ENCODE data around the gene SYNRG.

SYNRG gene

DNA sequence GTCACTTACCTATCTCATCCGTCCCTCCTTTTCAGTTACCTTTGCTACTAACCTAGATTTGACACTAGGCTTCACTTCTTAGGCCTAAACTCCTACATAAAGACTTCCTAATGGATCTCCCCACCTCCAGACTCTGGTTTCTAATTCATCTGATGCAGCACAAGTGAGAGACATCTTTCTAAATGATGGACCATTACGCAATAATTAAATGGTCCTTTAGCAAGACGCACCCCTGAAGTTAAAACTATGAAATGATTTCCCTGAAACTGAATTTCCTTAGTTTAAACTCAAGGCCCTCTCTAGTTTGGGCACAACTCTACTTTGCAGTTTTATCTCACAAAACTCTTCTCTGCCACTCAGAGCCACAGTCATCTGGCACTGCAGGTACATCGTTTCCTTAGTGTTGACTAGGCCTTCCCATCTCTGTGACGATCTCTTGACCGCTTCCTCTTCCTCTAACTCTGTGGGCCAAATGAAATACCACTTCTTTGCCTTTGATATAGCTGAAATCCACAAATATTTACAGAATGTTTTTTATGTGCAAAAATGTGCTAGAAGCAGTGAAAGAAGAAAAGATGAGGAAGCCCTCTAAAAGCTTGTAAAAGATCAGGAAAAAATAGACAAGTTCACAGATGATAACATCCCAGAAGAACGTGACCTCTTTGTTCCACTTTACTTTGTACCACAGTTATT is 3.3 kb downstream of the SYNRG start:
- DNase-seq (ENCODE audit: low read depth in 1 of 2, low spot score in 1 of 2): no peak

DNA sequence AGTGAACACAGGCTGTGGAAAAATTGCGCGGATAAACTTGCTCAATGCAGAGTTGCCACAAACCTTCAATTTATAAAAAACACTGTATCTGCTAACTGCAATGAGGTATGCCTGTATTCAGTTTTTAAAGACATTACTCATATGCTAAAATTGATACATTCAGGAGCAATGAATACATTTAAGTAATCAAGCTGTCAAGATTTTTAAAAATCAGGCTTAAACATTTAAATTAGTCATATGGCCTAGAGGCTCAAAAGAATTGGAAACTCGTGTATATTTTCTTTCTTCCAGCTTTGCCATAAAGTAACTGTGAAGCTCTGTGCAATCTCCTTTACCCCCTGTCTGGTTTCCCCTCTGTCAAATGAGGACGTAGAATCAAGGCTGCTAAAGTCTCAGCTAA is 4.1 kb downstream of the SYNRG start:
- DNase-seq (ENCODE audit: low read depth in 1 of 2, low spot score in 1 of 2): no peak

DNA sequence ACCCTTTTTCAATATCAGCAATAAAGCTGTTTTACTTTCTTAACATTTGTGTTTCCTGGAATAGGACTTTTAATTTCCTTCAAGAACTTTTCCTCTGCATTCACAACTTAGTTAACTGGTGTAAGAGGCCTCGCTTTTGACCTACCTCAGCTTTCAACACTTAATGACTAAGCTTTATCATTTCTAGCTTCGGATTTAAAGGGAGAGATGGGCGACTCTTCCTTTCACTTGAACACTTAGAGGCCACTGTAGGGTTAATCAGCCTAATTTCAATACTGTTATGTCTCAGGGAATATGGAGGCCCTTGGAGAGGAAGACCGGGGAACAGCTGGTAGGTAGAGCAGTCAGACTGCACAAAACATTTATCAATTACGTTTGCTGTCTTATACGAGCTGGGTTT is 4.7 kb downstream of the SYNRG start:
- DNase-seq (ENCODE audit: low read depth in 1 of 2, low spot score in 1 of 2): no peak

DNA sequence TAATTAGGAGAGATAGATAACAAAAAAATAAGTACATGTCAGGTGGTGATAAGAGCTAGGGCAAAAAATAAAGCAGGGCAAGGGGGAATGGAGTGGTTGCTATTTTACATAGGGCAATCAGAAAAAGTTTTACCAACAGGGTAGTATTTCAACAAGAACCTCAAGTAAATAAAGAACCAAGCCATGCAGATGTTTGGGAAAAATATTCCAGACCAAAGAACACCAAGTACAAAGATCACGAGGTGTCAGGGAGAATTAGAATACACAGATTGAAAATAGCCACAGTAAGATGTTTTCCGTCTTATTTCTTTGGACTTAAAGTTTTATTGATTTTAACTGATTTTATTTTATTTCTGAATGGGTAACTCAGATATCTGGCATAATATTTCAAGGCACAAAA is 11.1 kb downstream of the SYNRG start:
- no peak for DNase-seq (ENCODE audit: low read depth in 1 of 2, low spot score in 1 of 2)

DNA sequence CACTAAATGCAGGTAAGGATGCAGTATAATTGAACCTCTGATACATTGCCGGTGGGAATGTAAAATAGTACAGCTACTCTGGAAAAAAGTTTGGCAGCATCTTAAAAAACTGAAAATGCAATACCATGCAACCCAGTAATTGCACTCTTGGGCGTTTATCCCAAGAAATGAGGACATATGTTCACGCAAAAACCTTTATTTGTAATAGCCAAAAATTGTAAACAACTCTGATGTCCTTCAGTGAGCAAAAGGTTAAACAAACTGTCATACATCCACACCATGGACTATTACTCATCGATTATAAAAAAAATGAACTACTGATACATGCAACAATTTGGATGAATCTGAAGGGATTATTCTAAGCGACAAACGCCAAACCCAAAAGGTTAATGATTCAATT is 16.9 kb downstream of the SYNRG start:
- DNase-seq (ENCODE audit: low read depth in 1 of 2, low spot score in 1 of 2): no peak

DNA sequence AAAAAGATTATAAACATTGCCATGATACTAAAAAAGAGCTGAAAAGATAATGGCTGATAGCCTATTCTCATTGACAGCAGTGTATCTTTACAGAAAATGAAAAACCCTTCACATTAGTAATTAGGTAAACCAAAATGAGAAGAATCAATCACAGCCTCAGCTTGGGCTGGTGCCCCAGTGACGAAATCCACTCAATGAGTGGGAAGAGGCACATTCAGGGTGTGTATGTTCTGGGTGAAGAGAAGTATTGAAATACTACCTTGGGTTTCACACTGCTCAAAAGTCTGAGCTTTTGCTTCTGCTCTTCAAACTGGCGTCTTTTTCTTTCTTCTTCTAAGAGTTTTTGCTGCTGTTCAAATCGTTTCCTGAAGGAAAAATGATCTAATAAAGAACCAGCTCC is 24.2 kb downstream of the SYNRG start:
- no peak for DNase-seq (ENCODE audit: low read depth in 1 of 2, low spot score in 1 of 2)

DNA sequence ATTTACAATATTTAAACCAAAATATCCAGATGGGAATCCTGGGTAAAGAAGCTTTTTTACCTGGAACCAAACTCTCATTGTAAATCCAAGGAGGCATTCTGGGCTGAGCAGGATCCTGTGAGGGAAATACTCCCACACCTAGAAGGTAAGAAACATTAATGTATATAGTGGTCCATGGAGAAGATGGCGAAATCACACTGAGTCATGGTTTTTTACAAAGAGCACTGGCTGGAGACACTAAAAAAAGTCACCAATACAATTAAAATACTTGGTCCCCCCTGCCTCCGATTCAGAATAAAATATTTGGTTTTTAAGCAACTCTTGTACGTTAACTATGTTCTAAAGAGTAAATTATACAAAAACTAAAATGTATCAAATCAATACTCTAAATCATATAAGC is 32.9 kb downstream of the SYNRG start:
- no peak for DNase-seq (ENCODE audit: low read depth in 1 of 2, low spot score in 1 of 2)

DNA sequence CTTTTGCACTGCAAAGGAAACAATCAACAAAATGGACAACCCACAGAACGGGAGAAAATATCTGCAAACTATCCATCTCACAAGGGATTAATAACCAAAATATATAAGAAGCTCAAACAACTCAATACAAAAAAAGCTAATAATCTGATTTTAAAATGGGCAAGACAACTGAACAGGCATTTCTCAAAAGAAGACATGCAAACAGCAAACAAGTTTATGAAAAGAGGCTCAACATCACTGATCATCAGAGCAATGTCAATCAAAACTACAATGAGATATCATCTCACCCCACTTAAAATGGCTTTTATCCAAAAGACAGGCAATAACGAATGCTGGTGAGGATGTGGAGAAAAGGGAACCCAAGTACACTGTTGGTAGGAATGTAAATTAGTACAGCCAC is 34.8 kb downstream of the SYNRG start:
- DNase-seq (ENCODE audit: low read depth in 1 of 2, low spot score in 1 of 2): no peak

DNA sequence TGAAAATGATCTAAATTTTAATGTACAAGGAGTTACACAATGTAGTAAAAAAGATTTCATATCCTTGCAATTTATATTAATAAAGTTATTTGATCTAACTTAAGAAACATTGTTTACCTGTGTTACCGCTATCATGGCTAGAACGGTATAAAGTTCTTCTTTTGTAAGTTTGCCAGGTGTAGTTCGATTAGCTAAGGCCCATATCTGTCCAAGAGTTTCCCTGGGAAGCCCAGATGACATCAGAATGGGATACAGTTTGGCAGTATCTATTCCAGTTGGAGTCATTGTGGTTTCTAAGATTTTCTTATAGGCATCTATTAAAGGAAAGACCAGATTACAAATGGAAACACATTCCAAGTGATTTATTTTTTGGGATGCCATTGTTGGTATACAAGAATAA is 37.5 kb downstream of the SYNRG start:
- DNase-seq (ENCODE audit: low read depth in 1 of 2, low spot score in 1 of 2): no peak

DNA sequence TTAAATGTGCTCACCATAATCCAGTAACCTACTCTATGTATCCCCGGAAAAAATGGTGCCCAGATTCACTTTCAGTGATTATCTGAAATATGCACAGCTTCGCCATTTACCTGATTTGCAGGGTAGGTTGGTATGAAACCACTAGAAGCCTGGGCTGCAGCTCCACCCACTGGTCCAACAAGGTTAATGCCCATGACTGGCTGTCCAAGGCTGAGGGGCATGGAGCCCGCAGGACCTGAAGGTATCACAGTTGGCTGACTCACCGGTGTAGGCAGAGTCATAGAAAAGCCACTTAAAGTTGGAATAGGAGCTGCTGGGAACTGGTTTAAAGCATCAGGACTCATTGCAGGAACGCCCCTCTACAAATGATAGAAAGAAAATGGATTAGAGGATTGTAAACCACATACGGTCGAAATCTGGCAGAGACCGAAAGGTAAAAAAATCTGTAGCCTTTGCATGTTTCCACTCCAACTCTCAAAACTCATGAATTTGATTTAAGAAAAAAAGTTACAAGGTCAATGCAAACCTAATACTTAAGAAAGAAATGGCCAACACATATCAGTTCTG is 38.6 kb downstream of the SYNRG start:
- DNase-seq (ENCODE audit: low read depth in 1 of 2, low spot score in 1 of 2): no peak

DNA sequence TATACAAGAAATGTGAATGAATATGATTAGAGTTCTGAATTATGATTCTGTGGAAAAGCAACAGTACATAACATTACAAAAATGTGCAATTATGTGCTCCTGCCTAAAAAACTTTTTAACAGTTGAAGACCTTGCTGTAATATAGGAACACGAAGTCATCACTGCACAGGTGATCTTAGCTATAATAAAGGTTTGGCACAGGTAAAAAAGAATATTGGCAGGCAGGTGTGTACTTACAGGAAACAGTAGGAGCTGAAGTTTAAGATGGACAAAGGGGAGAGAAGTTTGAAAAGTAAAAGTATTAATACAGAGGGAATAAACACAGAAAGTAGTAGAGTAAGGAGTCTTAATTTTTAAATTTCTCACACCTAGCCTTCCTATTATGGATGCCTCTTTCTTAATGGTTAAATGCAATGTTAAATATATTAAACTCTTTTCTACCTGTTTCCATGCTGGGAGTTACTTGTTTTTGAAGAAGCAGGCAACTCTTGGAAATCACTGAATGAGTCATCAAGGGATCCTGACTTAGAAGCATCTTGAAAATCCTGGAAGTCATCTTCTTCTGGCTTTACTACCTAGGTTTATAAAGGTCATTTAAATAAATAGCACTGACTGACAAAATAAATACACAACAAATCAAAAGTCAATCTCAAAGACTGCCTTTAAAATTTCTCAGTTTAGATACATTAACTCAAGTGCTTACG is 40.7 kb downstream of the SYNRG start:
- DNase-seq (ENCODE audit: low read depth in 1 of 2, low spot score in 1 of 2): no peak

DNA sequence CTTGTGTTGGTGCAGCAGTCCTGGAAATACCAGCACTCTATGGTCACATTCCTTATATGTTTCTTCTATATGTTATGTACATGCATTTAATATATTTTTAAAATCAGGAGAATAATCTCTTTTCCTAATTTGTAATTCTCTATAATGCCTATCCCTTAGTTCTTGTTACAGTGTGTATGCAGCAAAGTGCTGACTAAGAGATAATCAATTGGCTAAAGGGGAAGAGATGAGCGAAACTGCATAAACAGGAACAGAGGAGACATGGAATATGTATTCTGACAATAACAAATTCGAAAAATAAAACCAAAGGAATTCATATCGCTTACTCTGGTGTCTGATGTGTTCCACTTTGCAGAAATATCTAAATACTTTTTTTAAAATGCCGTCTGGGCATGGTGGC is 41.7 kb downstream of the SYNRG start:
- DNase-seq (ENCODE audit: low read depth in 1 of 2, low spot score in 1 of 2): no peak

DNA sequence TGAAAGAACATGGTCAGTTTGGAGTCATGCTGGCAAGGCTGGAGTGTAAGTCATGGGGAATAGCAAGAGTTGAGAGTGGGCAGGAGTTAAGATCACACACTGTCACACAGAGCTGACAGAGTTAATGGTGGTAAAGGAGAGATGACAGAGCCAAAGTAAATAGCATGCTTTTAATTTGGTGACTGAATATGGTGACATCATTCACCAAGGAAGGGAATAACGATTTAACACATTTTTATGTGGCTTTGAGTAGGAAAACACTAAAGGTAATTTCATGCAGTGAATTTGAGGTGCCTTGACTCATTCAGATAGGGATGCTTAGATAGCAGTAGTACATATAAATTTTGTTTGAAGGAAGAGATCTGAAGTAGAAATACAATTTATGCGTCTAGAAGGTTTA is 42.1 kb downstream of the SYNRG start:
- DNase-seq (ENCODE audit: low read depth in 1 of 2, low spot score in 1 of 2): no peak

DNA sequence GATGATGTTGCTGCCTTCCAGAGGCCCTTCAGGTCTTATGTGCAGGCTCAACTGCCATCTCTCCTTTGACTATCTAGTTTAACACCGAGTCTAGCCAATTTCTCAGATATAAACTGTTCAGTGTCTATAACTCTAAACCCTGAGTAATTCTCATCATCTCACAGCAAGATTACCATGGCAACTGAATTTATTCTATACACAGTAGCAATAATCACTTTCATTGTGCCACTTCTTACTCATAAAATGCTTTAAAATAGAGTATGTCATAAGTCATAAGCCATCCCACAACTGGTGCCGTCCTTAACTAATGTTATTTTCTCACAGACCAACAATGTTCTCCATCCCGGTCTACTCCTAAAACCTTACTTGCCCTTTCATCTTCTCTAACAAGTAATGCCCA is 45.0 kb downstream of the SYNRG start:
- no peak for DNase-seq (ENCODE audit: low read depth in 1 of 2, low spot score in 1 of 2)

DNA sequence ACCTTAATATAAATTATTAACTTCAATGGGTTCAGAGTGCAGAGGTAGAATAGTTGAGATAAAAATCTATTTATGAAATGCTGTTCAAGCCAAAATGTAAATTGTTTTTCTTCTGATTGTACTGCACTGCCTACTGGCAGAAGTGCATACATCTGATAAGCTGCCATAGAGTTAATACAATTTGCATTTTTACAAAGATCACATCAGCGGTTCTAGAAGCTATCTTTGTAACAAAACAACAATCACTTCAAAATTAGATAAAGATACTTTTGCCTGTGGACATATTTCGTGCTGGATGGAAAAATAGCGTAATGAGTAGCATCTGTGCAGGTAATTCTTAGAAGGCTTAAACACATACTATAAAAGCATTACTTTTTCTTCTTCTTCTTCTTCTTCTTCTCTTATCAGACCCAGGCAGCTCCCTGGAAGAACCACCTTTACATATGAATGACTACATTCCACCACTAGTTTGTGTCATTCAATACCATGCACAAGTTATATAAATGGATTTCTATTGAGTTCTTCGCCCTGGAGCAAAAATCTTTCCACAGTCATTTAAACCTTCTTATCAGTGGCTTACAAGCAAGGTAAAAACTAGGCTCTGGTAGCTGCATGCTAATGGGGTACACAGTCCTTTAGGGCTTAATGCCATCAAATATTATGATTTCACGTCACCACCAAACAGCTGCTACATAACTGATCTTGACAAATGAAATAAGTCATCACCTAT is 47.0 kb downstream of the SYNRG start:
- no peak for DNase-seq (ENCODE audit: low read depth in 1 of 2, low spot score in 1 of 2)

DNA sequence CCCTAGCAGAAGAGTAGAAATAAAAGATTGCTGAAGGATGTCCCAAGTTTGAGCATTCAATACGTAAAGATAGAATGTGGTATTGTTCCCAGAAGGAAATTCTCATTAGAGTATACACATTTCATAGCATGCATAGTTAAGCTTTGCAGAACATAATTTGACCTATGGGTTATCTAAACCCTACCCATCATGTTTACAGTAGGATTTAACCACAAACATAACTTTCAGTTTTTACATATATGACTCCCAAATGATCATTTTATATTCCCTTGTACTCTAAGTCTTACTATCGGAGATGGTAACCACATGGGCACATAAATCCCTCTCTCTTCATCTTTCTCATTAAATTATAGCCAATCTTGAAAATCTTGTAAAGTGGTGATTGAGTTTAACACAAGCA is 50.9 kb downstream of the SYNRG start:
- no peak for DNase-seq (ENCODE audit: low read depth in 1 of 2, low spot score in 1 of 2)

DNA sequence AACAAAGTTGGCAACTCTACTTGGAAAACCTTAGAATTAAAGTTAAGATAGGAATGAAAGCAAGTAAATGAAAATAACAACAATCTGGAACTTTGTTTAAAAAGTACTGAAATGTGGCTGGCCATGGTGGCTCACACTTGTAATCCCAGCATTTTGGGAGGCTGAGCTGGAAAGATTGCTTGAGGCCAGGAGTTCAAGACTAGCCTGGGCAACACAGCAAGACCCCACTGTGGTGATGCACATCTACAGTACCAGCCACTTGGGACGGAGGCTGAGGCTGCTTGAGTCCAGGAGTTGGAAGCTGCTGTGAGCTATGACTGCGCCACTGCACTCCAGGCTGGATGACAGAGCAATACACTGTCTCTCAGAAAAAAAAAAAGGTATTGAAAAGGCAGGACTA is 51.7 kb downstream of the SYNRG start:
- no peak for DNase-seq (ENCODE audit: low read depth in 1 of 2, low spot score in 1 of 2)

DNA sequence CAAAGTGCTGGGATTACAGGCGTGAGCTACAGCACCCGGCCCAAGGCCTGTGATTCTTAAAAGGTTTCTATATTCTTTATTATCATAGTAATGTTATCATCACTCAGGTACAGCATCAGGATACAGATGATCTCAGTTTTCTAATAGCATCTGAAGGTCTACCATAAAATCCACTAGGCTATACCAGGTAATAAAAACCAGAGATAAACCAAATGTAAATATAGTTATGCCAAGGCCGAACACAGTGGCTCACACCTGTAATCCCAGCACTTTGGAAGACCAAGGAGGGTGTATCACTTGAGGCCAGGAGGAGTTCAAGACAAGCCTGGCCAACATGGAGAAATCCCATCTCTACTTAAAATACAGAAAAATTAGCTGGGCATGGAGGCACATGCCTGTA is 53.8 kb downstream of the SYNRG start:
- DNase-seq (ENCODE audit: low read depth in 1 of 2, low spot score in 1 of 2): no peak

DNA sequence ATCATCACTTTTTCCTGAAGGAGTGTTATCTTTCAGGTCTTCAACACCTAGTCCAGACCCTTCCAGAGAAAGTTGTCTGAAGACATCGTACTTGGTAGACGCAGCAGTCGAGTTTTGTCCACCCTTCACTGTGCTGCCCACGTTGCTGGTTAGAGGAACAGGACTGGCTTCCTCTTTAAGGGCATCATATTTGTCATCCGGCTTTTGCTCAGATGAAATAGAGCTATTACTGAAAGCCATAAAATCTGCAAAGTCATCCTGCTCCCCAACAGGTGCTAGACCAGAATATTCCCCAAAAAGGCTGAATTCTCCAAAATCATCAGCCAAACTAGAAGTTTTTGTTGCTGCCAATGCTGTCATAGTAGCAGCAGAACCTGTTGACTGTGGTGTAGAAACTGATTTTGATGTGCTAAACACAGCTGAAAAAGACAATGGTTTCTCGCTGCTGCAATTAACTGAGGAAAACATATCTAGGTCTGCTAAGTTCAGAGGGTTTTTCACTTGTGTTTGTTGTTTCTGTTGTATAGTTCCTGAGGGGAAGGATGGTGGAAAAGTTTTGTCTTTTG is 55.7 kb downstream of the SYNRG start:
- no peak for DNase-seq (ENCODE audit: low read depth in 1 of 2, low spot score in 1 of 2)

DNA sequence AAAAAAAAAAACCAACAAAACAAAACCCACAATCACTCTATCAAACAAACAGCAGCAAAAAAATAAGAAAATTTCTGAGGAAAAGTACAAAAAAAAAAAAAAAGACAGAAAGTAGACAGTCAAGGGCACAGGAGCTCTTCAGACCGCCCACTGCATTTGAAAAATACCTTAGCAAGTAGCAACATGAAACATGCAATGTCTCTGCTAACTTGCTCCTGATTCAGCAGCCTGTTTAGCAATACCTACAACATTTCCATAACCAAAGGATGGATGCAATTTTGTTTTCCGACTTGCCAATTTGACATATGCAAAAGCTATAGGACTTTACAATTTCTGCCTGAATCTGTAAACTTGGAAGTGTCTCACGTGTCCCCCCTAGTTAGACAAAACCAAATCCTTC is 57.4 kb downstream of the SYNRG start:
- no peak for DNase-seq (ENCODE audit: low read depth in 1 of 2, low spot score in 1 of 2)

DNA sequence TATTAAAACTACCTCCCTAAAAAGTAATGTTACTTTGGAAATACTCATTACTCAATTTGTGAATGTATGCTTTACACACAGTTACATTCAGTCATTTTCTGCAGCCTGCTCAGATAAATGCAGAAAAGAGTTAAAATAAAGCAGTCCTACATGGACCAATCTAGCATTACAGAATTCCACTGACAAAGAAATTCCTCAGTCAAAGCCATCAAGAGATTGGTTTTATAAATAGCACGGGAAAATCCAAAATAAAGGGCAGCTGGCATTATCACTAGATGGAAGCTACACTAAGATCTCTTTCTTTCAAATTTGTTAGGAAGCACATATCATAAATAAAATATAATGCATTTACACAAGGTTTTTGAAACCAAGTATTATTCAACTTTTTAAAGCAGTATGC is 61.2 kb downstream of the SYNRG start:
- no peak for DNase-seq (ENCODE audit: low read depth in 1 of 2, low spot score in 1 of 2)

DNA sequence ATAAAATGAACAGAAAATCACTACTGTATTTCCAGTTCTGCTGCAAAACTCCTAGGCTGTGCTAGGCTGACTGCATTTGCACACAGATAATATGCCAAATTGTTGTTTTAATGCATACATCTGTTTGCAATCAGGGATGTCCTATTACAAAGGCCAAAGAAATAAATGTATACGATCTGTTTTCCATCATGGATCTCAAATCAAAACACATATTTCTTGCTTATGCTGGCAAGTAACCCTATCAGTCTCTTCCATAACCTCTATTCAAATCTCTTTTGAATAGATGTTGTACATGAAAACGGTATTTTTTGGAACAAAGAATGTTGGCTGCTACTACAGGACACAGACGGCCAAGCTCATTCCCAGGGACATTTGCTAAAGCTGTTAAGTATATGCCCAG is 62.9 kb downstream of the SYNRG start:
- DNase-seq (ENCODE audit: low read depth in 1 of 2, low spot score in 1 of 2): no peak
